Testis (tissue), 3 donors: ENCODE data around the gene METTL16. TPM values are rescaled to one million over a fixed set of nuclear protein-coding genes. Genes with fewer than 3 reads are reported as not detected.

Experiments
- DNase-seq: peaks from one replicate; pipeline ENCODE4 v3.0.0-alpha.2; 2019
- H3K27ac ChIP-seq, 2 donors: fragments of 200-600 bp; sonication (generic); one replicate each; pipeline ENCODE4 v1.5.1; 2019
- H3K27me3 ChIP-seq: fragments of 200-600 bp; sonication (generic); one replicate; pipeline ENCODE4 v1.5.1; 2019
- H3K36me3 ChIP-seq: fragments of 200-600 bp; sonication (generic); one replicate; pipeline ENCODE4 v1.5.1; 2017; ENCODE audit warnings: low read depth; ENCODE audit errors: missing control alignments
- H3K4me1 ChIP-seq: fragments of 200-600 bp; sonication (generic); one replicate; pipeline ENCODE4 v1.5.1; 2019
- H3K4me3 ChIP-seq, 2 donors: fragments of 200-600 bp; sonication (generic); one replicate each; pipeline ENCODE4 v1.5.1; 2017 to 2019
- H3K9me3 ChIP-seq: fragments of 200-600 bp; sonication (generic); one replicate; pipeline ENCODE4 v1.5.1; 2017
- POLR2A ChIP-seq: fragments of 450-650 bp; IDR thresholded peaks from one replicate; pipeline ENCODE4 v1.6.1; 2017; ENCODE audit warnings: antibody characterized with exemption, mild to moderate bottlenecking, moderate library complexity
- WGBS, 2 donors: methylation state at CpG; one replicate each; pipeline ENCODE4 v1.1.5; 2018; 5-methylcytosine and 5-hydroxymethylcytosine counted together
- intact Hi-C: fragments of 100-400 bp; cut with DNase I; formaldehyde crosslinking; loops from one replicate; pipeline ENCODE4 v1.15.1; 2023; ENCODE audit warnings: low total_unique reads
- polyA plus RNA-seq: library from polyadenylated mRNA; stranded (reverse); fragments of 350-450 nt; fragmentation: Illumina TruSeq; extraction: RNeasy Lipid Tissue Mini Kit (QIAGEN cat#74804); gene quantifications from one replicate; pipeline ENCODE4 v1.2.3, GENCODE V29; 2014; ENCODE audit warnings: low read depth, low replicate concordance; ENCODE audit not compliant: insufficient read depth
- total RNA-seq, 2 donors: library from RNA; depleted of rRNA; stranded (reverse); fragments of >200 nt; gene quantifications; one replicate each; pipeline ENCODE4 v1.2.3, GENCODE V29; 2016
- TF ChIP-seq, protein P1 (sequence below), 3 experiments: fragments of 450-650 bp in 2 of 3; fragments of 200-600 bp in 1 of 3; sonication (generic) in 1 of 3; IDR thresholded peaks; one replicate each; pipeline ENCODE4 v1.5.1; 2016 to 2019; ENCODE audit warnings: antibody characterized with exemption in 3 of 3, mild to moderate bottlenecking in 2 of 3, moderate library complexity in 1 of 3

The METTL16 gene
- total and polyA plus RNA-seq, 3 donors from 2014 or later = 23.1 to 53.6 (median 42.7) TPM

DNA sequence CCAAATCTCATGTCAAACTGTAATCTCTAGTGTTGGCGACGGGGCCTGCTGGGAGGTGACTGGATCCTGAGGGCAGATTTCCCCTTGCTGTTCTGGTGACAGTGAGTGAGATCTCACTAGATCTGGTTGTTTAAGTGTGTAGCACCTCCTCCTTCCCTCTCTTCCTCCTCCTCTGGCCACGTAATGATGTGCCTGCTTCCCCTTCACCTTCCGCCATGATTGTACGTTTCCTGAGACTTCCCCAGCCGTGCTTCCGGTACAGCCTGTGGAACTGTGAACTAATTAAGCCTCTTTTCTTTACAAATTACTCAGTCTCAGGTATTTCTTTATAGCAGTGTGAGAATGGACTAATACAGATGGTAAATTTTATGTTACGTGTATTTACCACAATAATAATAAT lies 49.2 kb downstream of the METTL16 start:
- Histone ChIP-seq H3K36me3 (no peaks in the 10 kb centered on the region), H3K4me1 (no peaks in the 10 kb centered on the region), H3K9me3 (no peaks in the 10 kb centered on the region), H3K4me3 (no peak overlapping the region), H3K27me3 (no peaks in the 10 kb centered on the region), H3K27ac (no peak overlapping the region)
- WGBS, 2 donors = 91 to 95% methylated on average over 8 of the region's 8 CpGs
- no peak for DNase-seq
- TF ChIP-seq, protein P1, sequence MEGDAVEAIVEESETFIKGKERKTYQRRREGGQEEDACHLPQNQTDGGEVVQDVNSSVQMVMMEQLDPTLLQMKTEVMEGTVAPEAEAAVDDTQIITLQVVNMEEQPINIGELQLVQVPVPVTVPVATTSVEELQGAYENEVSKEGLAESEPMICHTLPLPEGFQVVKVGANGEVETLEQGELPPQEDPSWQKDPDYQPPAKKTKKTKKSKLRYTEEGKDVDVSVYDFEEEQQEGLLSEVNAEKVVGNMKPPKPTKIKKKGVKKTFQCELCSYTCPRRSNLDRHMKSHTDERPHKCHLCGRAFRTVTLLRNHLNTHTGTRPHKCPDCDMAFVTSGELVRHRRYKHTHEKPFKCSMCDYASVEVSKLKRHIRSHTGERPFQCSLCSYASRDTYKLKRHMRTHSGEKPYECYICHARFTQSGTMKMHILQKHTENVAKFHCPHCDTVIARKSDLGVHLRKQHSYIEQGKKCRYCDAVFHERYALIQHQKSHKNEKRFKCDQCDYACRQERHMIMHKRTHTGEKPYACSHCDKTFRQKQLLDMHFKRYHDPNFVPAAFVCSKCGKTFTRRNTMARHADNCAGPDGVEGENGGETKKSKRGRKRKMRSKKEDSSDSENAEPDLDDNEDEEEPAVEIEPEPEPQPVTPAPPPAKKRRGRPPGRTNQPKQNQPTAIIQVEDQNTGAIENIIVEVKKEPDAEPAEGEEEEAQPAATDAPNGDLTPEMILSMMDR (IDR thresholded peaks at IDR 0.05) = no peak
- intact Hi-C loops = no loop called here

DNA sequence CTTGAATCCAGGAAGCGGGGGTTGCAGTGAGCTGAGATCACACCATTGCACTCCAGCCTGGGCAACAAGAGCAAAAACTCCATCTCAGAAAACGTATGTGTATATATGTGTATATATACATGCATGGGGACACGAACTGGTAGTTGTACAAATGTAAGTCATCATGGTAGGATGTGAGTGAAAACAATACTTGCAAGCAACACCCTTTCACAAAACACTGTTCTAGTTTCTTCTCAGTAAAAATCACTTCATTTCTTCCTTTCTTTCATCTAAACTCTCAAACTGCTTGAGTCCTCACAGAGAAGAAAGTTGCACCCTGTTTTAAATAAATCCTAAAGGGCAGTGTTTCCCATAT lies 51.8 kb downstream of the METTL16 start:
- peak overlapping the region; percentile 15 to 53 for H3K27ac ChIP-seq
- TF ChIP-seq, protein P1 (IDR thresholded peaks at IDR 0.05) = no peak
- TF ChIP-seq POLR2A = no peak

DNA sequence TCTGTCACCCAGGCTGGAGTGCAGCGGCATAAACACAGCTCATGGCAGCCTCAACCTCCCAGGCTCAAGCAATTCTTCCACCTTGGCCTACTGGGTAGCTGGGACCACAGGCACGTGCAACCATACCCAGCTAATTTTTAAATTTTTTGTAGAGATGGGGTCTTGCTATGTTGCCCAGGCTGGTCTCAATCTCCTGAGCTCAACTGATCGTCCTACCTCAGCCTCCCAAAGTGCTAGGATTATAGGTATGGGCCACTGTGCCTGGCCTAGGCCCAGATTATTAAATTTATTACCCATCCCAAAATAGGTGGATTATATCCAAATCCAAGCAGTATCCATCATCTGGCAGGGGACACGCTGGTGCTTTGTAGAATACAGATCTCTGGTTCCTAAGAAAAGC lies 53.8 kb downstream of the METTL16 start:
- intact Hi-C loops = no loop called here
- H3K9me3 ChIP-seq = no peaks in the 10 kb centered on the region
- 95 to 97% methylated on average over 4 of the region's 4 CpGs for WGBS, 2 donors
- no peaks in the 10 kb centered on the region for H3K4me1 ChIP-seq
- no peak overlapping the region for H3K27ac ChIP-seq
- H3K36me3 ChIP-seq = no peaks in the 10 kb centered on the region
- H3K27me3 ChIP-seq = no peaks in the 10 kb centered on the region
- no peak for TF ChIP-seq POLR2A
- TF ChIP-seq, protein P1 (IDR thresholded peaks at IDR 0.05) = no peak
- H3K4me3 ChIP-seq = no peak overlapping the region
- no peak for DNase-seq

More for the DNA sequence above, 51.8 kb downstream of the METTL16 start:
- H3K4me3 ChIP-seq = no peak overlapping the region
- no peaks in the 10 kb centered on the region for H3K27me3 ChIP-seq
- H3K9me3 ChIP-seq = no peaks in the 10 kb centered on the region
- DNase-seq = no peak
- 85 to 89% methylated on average over 3 of the region's 3 CpGs for WGBS, 2 donors
- H3K4me1 ChIP-seq = no peaks in the 10 kb centered on the region
- intact Hi-C loops = no loop called here
- H3K36me3 ChIP-seq = no peaks in the 10 kb centered on the region

DNA sequence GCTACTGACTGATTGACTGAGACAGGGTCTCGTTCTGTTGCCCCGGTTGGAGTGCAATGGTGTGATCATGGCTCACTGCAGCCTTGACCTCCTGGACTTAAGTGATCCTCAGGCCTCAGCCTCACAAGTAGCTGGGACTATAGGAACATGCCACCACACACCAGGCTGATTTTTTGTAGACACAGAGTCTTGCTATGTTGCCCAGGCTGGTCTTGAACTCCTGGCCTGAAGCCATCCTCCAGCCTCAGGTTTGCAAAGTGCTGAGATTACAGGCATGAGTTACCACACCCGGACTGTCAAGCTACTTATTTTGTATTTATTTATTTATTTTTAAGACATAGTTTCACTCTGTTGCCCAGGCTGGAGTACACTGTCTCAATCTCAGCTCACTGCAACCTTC lies 55.2 kb downstream of the METTL16 start:
- H3K4me1 ChIP-seq = no peaks in the 10 kb centered on the region
- DNase-seq = no peak
- 90 to 94% methylated on average over 3 of the region's 3 CpGs for WGBS, 2 donors
- H3K36me3 ChIP-seq = no peaks in the 10 kb centered on the region
- no peak overlapping the region for H3K4me3 ChIP-seq
- H3K9me3 ChIP-seq = no peaks in the 10 kb centered on the region
- no peak overlapping the region for H3K27ac ChIP-seq
- TF ChIP-seq, protein P1 (IDR thresholded peaks at IDR 0.05) = no peak
- no peak for TF ChIP-seq POLR2A
- no peaks in the 10 kb centered on the region for H3K27me3 ChIP-seq
- intact Hi-C loops = no loop called here

DNA sequence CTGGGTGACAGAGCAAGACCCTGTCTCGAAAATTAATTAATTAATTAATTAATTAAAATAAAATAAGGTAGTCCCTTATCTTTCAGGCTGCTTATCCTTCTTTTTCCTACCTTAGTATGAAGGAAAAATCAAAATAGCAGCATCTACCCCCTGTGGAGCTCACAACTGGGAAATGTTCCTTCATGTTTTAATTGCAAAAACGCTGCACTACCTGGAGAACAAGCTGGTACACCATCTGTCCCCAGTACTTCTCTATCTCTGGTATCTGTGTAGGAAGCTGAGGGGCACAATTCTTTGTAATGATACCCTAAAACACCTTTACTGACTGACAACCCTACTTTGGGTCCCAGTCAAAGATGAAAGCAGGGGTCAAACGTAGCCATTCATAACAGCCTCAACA lies 55.7 kb downstream of the METTL16 start:
- Histone ChIP-seq H3K4me1 (no peaks in the 10 kb centered on the region), H3K36me3 (no peaks in the 10 kb centered on the region), H3K9me3 (no peaks in the 10 kb centered on the region), H3K27ac (no peak overlapping the region), H3K4me3 (no peak overlapping the region), H3K27me3 (no peaks in the 10 kb centered on the region)
- TF ChIP-seq POLR2A = no peak
- TF ChIP-seq, protein P1 (IDR thresholded peaks at IDR 0.05) = no peak
- DNase-seq = no peak
- 91 to 96% methylated on average over 3 of the region's 3 CpGs for WGBS, 2 donors
- intact Hi-C loops = no loop called here
